Body of pancreas (tissue), 4 donors: ENCODE data around the gene MICAL1.

Experiments
- POLR2A ChIP-seq, 3 donors: fragments of 450-650 bp; IDR thresholded peaks; one replicate each; pipeline ENCODE4 v1.6.1; 2016; ENCODE audit warnings: antibody characterized with exemption in 3 of 3, mild to moderate bottlenecking in 2 of 3
- TF ChIP-seq, protein P1 (sequence below), 7 experiments: fragments of 450-650 bp in 4 of 7; fragments of 200-600 bp in 3 of 7; sonication (generic) in 3 of 7; IDR thresholded peaks; one replicate each; pipeline ENCODE4 v1.5.1; 2016 to 2019; ENCODE audit warnings: antibody characterized with exemption in 7 of 7

DNA sequence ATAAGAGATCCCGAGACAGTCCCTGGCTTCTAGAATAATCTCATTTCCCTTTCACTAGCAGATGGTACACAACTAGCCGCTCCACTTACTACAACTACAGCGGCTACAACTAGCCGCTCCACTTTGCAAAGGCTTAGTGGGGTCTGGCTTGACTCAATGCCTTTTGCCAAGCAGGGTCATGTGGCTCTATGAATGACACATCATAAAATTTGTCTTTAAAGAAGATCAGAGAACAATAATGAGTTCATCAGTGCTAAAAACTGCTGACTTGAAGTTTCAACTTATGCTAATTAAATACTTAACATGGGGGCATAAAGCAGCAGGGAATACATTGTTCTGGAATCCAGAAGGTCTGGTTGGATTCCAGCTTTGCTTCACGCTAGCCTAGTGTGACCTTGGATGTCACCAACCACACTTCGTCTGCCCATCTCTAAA is 2.0 kb upstream of the MICAL1 start:
- TF ChIP-seq, protein P1, sequence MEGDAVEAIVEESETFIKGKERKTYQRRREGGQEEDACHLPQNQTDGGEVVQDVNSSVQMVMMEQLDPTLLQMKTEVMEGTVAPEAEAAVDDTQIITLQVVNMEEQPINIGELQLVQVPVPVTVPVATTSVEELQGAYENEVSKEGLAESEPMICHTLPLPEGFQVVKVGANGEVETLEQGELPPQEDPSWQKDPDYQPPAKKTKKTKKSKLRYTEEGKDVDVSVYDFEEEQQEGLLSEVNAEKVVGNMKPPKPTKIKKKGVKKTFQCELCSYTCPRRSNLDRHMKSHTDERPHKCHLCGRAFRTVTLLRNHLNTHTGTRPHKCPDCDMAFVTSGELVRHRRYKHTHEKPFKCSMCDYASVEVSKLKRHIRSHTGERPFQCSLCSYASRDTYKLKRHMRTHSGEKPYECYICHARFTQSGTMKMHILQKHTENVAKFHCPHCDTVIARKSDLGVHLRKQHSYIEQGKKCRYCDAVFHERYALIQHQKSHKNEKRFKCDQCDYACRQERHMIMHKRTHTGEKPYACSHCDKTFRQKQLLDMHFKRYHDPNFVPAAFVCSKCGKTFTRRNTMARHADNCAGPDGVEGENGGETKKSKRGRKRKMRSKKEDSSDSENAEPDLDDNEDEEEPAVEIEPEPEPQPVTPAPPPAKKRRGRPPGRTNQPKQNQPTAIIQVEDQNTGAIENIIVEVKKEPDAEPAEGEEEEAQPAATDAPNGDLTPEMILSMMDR (IDR thresholded peaks at IDR 0.05) = no peak
- no peak for TF ChIP-seq POLR2A (IDR thresholded peaks at IDR 0.05)
